Glutamatergic neuron (in vitro differentiated cells): ENCODE data around the gene RGS4. TPM values are rescaled to one million over a fixed set of nuclear protein-coding genes. Genes with fewer than 3 reads are reported as not detected.
A peak's percentile ranks its signal among the peaks of the same experiment; 100 is the strongest.

ENCODE experiments used
- DNase-seq: peaks from one replicate; pipeline ENCODE4 v3.0.0; 2022
- H3K27ac Mint-ChIP-seq: one replicate; pipeline ENCODE4 v1.8.0; 2020; ENCODE audit warnings: mild to moderate bottlenecking, mixed read lengths, inconsistent platforms; ENCODE audit not compliant: unreplicated experiment
- H3K27me3 Mint-ChIP-seq: one replicate; pipeline ENCODE4 v1.8.0; 2020; ENCODE audit warnings: mild to moderate bottlenecking, moderate library complexity, mixed read lengths, inconsistent platforms; ENCODE audit not compliant: unreplicated experiment
- H3K36me3 Mint-ChIP-seq: one replicate; pipeline ENCODE4 v1.8.0; 2020; ENCODE audit warnings: mild to moderate bottlenecking, mixed read lengths, inconsistent platforms; ENCODE audit not compliant: unreplicated experiment
- H3K4me1 Mint-ChIP-seq: one replicate; pipeline ENCODE4 v1.8.0; 2020; ENCODE audit warnings: mild to moderate bottlenecking, low read depth, mixed read lengths, inconsistent platforms; ENCODE audit not compliant: unreplicated experiment
- H3K4me3 Mint-ChIP-seq: one replicate; pipeline ENCODE4 v1.8.0; 2020; ENCODE audit warnings: mild to moderate bottlenecking, mixed read lengths, inconsistent platforms; ENCODE audit not compliant: unreplicated experiment
- H3K9me3 Mint-ChIP-seq: one replicate; pipeline ENCODE4 v1.8.0; 2020; ENCODE audit warnings: mild to moderate bottlenecking, moderate library complexity, mixed read lengths, inconsistent platforms; ENCODE audit not compliant: unreplicated experiment
- total RNA-seq: library from RNA; stranded (reverse); fragmentation: NEBNext Ultra II Directional; extraction: Animal tissue kit (Norgen Biotek cat#: 25700); gene quantifications from one replicate; pipeline ENCODE4 v1.2.1, GENCODE V29; 2021; ENCODE audit not compliant: unreplicated experiment
- TF ChIP-seq, protein P1 (sequence below): fragments of 200-600 bp; sonication (generic); IDR thresholded peaks from one replicate; pipeline ENCODE4 v1.5.0; 2021; ENCODE audit not compliant: partially characterized antibody, unreplicated experiment

Gene RGS4
- total RNA-seq, 1 donor from 2014 or later, result 31.6 TPM

DNA sequence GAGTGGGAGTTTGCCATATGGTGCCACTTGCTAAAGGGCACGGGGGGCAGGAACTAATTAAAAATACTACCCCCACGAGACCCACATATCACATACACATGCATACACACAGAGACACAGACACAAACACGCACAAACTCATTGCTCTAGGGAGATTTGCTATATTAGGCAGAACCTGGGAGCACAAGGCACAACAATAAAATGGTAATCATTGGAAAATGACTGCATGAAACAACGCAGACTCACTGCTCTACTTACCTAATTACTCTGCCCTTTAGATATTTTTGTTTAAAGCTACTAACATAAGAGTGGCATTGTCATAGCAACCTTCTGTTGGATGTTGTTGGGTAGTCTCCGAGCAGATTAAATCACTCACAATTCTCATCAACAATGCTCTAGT is 20.3 kb upstream of the RGS4 start:
- Mint-ChIP-seq H3K27ac (peak overlapping the region; percentile 79), H3K4me3 (peak overlapping the region; percentile 9), H3K27me3 (peaks cover 4% of the 10 kb centered on the region), H3K9me3 (peaks cover 10% of the 10 kb centered on the region), H3K4me1 (peaks cover 28% of the 10 kb centered on the region), H3K36me3 (no peaks in the 10 kb centered on the region)
- TF ChIP-seq, protein P1, sequence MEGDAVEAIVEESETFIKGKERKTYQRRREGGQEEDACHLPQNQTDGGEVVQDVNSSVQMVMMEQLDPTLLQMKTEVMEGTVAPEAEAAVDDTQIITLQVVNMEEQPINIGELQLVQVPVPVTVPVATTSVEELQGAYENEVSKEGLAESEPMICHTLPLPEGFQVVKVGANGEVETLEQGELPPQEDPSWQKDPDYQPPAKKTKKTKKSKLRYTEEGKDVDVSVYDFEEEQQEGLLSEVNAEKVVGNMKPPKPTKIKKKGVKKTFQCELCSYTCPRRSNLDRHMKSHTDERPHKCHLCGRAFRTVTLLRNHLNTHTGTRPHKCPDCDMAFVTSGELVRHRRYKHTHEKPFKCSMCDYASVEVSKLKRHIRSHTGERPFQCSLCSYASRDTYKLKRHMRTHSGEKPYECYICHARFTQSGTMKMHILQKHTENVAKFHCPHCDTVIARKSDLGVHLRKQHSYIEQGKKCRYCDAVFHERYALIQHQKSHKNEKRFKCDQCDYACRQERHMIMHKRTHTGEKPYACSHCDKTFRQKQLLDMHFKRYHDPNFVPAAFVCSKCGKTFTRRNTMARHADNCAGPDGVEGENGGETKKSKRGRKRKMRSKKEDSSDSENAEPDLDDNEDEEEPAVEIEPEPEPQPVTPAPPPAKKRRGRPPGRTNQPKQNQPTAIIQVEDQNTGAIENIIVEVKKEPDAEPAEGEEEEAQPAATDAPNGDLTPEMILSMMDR, result no peak
- no peak for DNase-seq

DNA sequence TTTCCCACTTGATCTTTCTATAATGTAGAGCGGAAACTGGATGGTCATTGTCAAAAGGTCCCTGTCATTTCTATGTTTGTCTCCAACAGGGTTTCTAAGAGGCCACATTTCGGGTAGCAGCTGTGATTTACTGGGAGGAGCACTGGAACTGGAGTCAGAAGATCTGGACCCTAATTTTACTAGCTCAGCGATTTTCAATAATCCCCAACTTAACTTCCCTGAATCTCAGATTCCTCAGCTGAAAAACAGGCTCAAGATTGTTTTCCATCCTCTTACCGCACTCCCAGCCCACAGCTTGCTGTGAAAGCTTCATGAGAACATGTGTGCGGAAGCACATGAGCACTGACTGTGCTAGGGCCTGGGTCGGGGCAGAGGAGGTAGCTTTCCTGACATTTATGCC is 19.9 kb upstream of the RGS4 start:
- H3K4me1 Mint-ChIP-seq, result peaks cover 32% of the 10 kb centered on the region
- no peak for DNase-seq
- TF ChIP-seq, protein P1, result no peak
- peak overlapping the region; percentile 79 for H3K27ac Mint-ChIP-seq
- peak overlapping the region; percentile 9 for H3K4me3 Mint-ChIP-seq
- H3K36me3 Mint-ChIP-seq, result no peaks in the 10 kb centered on the region
- H3K27me3 Mint-ChIP-seq, result peaks cover 6% of the 10 kb centered on the region
- peaks cover 10% of the 10 kb centered on the region for H3K9me3 Mint-ChIP-seq

DNA sequence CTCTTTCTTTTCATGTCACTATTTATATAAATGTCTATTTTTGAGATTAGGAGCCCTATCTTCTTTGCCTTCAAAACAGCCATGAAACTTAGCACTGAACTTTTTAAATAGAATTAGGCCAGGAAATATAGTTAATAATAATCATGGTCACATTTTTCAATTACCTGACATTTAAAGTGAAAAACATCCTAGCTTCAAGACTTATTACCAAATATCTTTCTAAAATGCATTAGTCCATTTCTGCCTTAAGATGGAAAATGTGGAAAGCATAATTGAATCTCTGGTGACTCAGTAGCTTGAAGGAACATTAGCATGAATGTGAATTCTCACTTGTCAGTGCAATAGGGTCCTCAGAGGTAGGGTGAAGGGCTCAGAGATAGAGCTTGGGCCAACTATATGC is 18.7 kb upstream of the RGS4 start:
- TF ChIP-seq, protein P1, result no peak
- no peak overlapping the region for H3K4me3 Mint-ChIP-seq
- peaks cover 12% of the 10 kb centered on the region for H3K9me3 Mint-ChIP-seq
- H3K4me1 Mint-ChIP-seq, result peaks cover 43% of the 10 kb centered on the region
- no peaks in the 10 kb centered on the region for H3K36me3 Mint-ChIP-seq
- no peak overlapping the region for H3K27ac Mint-ChIP-seq
- peaks cover 8% of the 10 kb centered on the region for H3K27me3 Mint-ChIP-seq
- DNase-seq, result no peak

DNA sequence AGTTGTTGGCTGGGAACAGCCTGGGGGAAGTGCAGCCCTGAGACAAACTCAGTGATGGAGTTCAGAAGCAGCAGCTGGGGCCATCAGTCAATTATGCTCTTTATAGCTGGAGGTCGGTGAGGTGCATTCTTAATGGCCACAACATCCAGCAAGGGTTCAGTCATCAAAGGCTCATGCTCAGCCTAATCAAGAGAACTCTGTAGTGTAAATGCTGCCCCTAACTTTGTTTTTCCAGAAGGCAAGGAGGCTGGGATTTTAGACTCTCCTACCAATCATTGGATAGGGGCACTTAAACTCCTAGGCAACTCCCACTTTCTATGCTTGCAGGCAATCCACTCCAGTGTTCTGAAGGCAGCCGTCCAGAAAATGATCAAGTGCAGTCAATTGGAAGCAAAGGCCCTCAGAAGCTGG is 15.0 kb upstream of the RGS4 start:
- Mint-ChIP-seq H3K4me3 (peak overlapping the region; percentile 82), H3K4me1 (peaks cover 39% of the 10 kb centered on the region), H3K9me3 (peaks cover 12% of the 10 kb centered on the region), H3K36me3 (no peaks in the 10 kb centered on the region), H3K27me3 (peaks cover 10% of the 10 kb centered on the region), H3K27ac (peak overlapping the region; percentile 98)
- DNase-seq, result peak; percentile 59
- TF ChIP-seq, protein P1, result no peak

DNA sequence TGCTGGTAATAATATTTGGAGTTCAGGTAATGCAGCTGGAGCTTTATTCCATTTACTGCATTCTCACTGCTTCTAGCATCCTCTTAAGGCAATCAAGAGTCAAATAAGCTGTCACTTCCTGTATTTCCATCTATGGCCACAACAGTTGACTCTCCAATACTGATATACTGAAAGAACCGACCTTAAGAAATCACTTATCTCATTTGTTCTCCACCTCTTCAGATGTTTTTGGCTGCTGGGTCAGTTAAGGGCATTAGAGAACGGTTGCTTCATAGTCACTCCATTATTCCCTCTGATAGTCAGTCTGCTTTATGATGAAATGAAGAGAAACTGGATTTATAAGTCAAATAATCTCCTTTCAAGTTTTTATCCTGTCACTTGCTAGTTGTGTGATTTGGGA is 14.2 kb upstream of the RGS4 start:
- DNase-seq, result no peak
- TF ChIP-seq, protein P1, result peak; percentile 36

More for the DNA sequence above, 14.2 kb upstream of the RGS4 start:
- Mint-ChIP-seq H3K36me3 (no peaks in the 10 kb centered on the region), H3K27ac (peak overlapping the region; percentile 98), H3K4me3 (peak overlapping the region; percentile 82), H3K9me3 (peaks cover 12% of the 10 kb centered on the region), H3K27me3 (peaks cover 12% of the 10 kb centered on the region), H3K4me1 (peaks cover 36% of the 10 kb centered on the region)
